Measurements from ENCODE around the gene ERMP1.

- TF ChIP-seq CTCF (IDR thresholded peaks at IDR 0.05) (peak; percentile 45 to 71 (median 52)), EP300 (IDR thresholded peaks at IDR 0.05) (no peak), POLR2A (IDR thresholded peaks at IDR 0.05; ENCODE audit: low read depth) (no peak)
These were observed 33.6 kb downstream of the ERMP1 start for GRCh38 chr9:5799314-5799713.

All from esophagus muscularis mucosa (tissue), 4 donors.